ENCODE measurements around the gene MCL1.

Gene MCL1

GRCh38 chr1:150551784-150552127 is 27.7 kb downstream of the MCL1 start:
- no peak overlapping the region for H3K27ac ChIP-seq

GRCh38 chr1:150551051-150551783 is 28.2 kb downstream of the MCL1 start:
- no peak overlapping the region for H3K27ac ChIP-seq
- TF ChIP-seq CTCF (IDR thresholded peaks at IDR 0.05) (no peak), ZFX (IDR thresholded peaks at IDR 0.05; ENCODE audit: borderline replicate concordance) (no peak)

More at GRCh38 chr1:150551784-150552127, 27.7 kb downstream of the MCL1 start:
- no peak for TF ChIP-seq CTCF (IDR thresholded peaks at IDR 0.05)
- TF ChIP-seq ZFX (IDR thresholded peaks at IDR 0.05; ENCODE audit: borderline replicate concordance) = no peak

GRCh38 chr1:150550222-150551050 is 29.0 kb downstream of the MCL1 start:
- TF ChIP-seq CTCF (IDR thresholded peaks at IDR 0.05) = no peak
- no peak for TF ChIP-seq ZFX (IDR thresholded peaks at IDR 0.05; ENCODE audit: borderline replicate concordance)

GRCh38 chr1:150549496-150550221 is 29.8 kb downstream of the MCL1 start:
- no peak for TF ChIP-seq CTCF (IDR thresholded peaks at IDR 0.05)
- no peak for TF ChIP-seq ZFX (IDR thresholded peaks at IDR 0.05; ENCODE audit: borderline replicate concordance)
- H3K27ac ChIP-seq = peak overlapping the region; percentile 66; the same call in 1 of the 2 replicates

More at GRCh38 chr1:150550222-150551050, 29.0 kb downstream of the MCL1 start:
- H3K27ac ChIP-seq = no peak overlapping the region

- peak; percentile 48 for TF ChIP-seq CTCF (IDR thresholded peaks at IDR 0.05)
- TF ChIP-seq ZFX (IDR thresholded peaks at IDR 0.05; ENCODE audit: borderline replicate concordance) = no peak
- peak within 1 kb of the TSS; percentile 66 for H3K27ac ChIP-seq
These were observed 30.5 kb downstream of the MCL1 start, which contains the start of gene ADAMTSL4 for GRCh38 chr1:150548632-150549495. Gene ADAMTSL4 (plus strand): TSS chr1:150549408. CDS start chr1:150552289, 2,881 bp downstream.

GRCh38 chr1:150548324-150548631 is 31.1 kb downstream of the MCL1 start:
- TF ChIP-seq CTCF (IDR thresholded peaks at IDR 0.05) = no peak
- TF ChIP-seq ZFX (IDR thresholded peaks at IDR 0.05; ENCODE audit: borderline replicate concordance) = no peak
- peak overlapping the region; percentile 66 for H3K27ac ChIP-seq

Measured in 22Rv1 (cell line).